CMK (cell line): ENCODE results near the gene GNAL.

Experiments
- DNase-seq: peaks from one replicate; pipeline ENCODE4 v3.0.0-alpha.2; 2010; ENCODE audit warnings: low read depth

GNAL gene

GRCh38 chr18:11809895-11810294 is 120.8 kb downstream of the GNAL start:
- no peak for DNase-seq

GRCh38 chr18:11810379-11810778 is 121.3 kb downstream of the GNAL start:
- DNase-seq = no peak

GRCh38 chr18:11811009-11811408 is 121.9 kb downstream of the GNAL start:
- no peak for DNase-seq

- no peak for DNase-seq
Observed at GRCh38 chr18:11817229-11817628, 128.2 kb downstream of the GNAL start.

DNA sequence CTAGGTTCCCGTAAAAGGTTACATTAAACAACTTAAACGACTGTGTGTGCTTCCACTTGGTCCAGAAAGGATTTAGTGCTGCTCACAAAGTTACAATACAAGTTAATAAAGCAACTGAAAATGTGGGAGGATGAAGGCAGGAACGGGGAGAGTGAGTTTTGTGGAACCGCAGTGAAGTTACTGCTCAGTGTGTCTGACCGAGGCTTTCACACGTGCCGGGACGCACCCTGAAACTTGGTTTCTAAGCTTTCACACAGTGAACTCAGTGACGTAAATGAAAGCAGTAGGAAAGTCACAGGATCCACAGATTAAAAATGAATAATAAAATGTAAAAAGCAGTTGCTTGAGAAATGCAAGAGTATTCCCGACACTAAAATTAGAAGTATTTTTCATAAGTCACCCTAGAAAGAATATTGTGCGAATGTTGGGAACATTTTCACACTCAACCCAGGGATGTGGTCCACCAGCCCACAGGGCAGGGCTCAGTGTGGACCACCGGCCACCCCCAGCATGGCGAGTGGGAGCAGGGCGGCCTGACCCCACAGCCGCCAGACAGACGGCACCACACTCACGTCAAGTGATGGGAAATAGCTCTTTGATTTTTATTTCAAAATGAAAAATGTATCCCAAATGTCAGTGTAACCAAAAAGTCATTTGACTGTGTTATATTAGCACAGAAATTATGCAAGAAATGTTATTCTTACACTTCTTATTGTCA is 129.6 kb downstream of the GNAL start:
- DNase-seq = no peak

DNA sequence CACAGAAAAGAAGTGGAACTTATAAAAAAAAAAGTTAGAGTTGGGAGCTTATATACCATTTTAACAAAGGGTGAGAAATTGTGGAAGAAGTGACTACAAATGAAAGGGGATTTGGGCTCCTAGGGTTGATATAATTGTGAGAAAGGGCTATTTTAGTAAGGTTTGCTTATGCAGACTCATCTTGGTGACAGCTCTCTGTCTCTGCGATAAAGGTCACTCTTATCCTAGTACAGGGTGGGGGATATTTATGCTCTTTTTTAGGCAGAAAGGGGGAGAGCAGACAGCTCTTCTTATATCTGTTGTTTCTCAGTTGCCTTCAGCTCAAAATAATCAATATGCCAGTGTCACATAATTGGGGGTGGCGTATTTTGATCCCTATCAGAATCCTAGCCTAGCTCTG is 130.9 kb downstream of the GNAL start:
- no peak for DNase-seq

GRCh38 chr18:11820697-11821096 is 131.6 kb downstream of the GNAL start:
- DNase-seq = no peak

- no peak for DNase-seq
Observed at GRCh38 chr18:11821208-11821607, 132.1 kb downstream of the GNAL start.

- DNase-seq = no peak
Observed at GRCh38 chr18:11821643-11822237, 132.7 kb downstream of the GNAL start.

- no peak for DNase-seq
Observed at GRCh38 chr18:11823545-11823944, 134.5 kb downstream of the GNAL start.

DNA sequence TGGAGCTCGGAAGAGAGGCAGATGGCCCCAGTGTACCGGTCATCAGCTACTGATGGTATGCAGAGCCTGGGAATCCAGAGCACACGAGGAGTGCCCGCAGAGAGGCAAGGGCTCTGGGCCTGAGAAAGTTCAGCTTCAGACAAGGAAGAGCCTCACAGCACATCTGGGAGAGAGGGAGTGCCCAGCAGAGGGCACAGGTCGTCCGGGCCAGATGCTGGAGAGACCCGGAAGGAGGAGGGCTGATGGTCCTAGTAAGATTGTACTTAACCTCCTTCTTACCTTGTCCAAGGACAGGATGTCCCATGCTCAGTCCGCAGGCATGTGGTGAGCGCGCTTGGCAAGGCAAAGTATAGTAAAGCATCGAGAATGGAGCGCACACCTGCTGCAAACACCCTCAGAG is 137.8 kb downstream of the GNAL start:
- DNase-seq = no peak

DNA sequence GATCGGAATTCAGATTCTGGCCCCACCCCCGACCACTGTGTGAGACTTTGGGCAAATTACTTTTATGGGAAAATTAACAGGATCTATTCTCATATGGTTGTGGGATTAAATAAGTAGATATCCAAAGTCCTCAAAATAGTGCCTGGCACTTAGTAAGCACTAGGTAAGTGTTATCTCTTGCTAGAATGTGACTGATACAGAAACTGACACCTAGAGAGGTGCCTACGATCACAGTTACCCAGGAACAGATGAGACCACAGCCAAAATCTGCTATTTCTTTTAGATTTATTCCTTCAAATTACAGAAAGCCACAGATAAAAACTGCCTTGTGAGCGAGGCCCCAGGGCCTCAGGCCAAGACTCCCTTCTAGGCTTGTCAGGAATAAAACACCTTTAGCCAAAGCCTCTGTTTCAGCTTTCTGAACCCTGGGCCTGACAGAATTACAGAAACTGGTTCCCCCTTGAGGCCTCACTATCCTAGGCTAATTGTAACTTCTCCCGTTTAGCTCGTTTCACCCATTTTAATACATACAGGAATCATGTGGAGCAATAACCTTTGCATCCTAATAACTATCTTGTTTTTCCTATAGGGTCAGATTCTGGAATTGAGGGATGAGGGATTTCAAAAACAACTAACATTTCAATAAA is 139.8 kb downstream of the GNAL start:
- no peak for DNase-seq

DNA sequence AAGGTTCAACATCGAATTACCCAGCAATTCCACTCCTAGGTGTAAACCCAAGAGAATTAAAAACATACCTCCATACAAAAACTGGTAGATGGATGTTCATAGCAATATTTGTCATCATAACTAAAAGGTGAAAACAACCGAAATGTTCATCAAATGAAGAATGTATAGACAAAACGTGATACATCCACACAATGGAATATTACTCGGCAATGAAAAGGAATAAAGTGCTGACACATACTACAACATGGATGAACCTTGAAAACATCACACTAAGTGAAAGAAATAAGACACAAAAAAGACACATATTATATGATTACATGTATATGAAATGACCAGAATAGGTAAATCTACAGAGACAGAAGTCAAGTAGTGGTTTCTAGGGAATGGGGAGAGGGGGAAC is 141.5 kb downstream of the GNAL start:
- DNase-seq = no peak

DNA sequence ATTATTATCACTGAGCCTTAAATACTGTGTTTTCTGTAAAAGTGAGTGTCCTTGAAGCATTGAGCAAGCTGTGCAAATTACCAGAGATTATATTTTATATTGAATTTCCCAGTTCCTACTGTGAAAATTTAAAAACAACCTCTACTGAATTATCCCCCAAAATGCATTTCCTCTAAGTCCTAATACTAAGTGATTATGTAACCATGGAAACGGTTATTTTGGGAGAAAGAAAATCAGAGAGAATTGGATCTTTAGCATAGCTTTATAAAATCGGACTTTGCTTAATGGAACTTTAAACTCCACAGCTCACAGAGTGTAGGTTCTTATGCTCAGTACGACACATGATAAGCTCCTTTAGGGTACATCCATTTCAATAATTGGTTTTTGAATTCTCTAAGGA is 142.9 kb downstream of the GNAL start:
- DNase-seq = no peak

GRCh38 chr18:11834772-11835171 is 145.7 kb downstream of the GNAL start:
- no peak for DNase-seq

- no peak for DNase-seq
Observed at GRCh38 chr18:11839556-11839955, 150.5 kb downstream of the GNAL start.

DNA sequence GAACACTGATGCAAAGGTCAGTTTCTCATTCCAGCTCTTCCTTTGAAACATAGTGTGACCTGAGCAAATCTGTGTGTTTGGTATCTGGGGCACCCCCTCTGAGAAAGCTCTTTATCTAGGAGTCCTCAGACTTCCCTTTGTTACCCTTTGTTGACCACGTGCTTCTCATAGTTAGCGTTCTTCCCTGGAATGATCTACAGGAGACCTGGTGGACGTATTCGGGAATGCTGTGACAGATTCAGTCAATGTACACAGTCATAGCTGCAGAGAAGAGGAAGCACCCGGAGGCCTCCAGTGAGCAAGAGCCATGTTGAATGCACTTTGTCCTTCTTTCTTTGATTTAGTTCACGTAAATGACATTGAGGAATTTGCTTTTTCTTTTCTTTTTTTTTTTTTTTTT is 151.4 kb downstream of the GNAL start:
- no peak for DNase-seq

GRCh38 chr18:11842562-11842961 is 153.5 kb downstream of the GNAL start:
- no peak for DNase-seq

DNA sequence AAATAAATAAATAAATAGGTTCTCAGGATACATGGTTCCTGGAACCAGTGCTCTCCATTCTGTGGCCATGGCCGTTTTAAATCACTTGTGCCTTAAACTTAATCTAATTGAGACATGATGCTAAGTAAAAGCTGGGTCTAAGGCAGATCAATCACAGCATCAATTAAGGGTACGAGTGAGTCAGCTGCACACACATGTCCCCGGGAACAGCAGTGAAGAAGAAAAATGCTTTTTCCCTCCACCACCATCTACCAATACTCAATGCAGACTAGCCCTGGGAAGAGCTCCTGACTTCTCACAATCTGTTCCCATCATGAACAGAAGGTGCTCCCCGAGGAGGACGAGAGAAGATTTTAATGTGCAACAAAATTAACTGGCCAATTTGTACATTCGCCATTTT is 155.4 kb downstream of the GNAL start:
- DNase-seq = no peak

GRCh38 chr18:11845654-11846053 is 156.6 kb downstream of the GNAL start:
- DNase-seq = no peak

DNA sequence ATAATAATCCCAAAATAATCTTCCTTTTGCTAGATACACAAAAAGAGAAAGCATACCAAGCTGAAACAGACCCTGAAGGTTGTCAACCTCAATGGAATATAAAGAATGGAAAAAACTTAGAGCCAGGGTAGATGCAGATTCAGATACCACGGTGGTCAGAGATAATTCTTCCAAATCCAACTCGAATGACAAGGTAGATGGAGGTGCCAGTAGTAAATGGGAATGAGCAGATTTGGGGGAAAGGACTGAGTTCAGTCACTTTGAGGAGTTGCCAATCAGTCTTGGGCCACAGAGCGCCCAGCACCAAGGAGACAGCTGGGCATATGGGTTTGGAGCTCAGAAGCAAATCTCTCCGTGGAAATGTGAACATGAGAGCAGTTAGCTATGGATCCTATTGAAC is 158.7 kb downstream of the GNAL start:
- no peak for DNase-seq

DNA sequence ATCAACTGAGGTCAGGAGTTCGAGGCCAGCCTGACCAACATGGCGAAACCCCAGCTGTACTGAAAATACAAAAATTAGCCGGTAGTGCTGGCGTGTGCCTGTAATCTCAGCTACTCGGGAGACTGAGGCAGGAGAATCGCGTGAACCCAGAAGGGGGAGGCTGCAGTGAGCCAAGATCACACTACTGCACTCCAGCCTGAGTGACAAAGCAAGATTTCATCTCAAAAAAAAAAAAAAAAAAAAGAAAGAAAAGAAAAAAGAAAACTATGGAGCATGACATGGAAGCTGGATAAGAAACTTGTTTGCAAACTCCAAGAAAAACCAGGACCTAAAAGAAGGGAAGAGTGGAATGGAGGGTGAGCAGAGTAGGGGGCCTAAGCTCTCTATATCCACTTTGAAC is 160.2 kb downstream of the GNAL start:
- DNase-seq = no peak

GRCh38 chr18:11849841-11850634 is 161.0 kb downstream of the GNAL start:
- DNase-seq = no peak
